GM21528 (cell line): ENCODE measurements around the gene MAPKAPK5.
"Not testable (repeated sequence)": the region's sequence is repeated elsewhere in the genome, so short reads cannot be mapped to it uniquely, and the experiment has no call there.

Experiments
- ATAC-seq: cut with Tn5 transposase; IDR thresholded peaks from one replicate; pipeline ENCODE4 v1.9.1; 2021; ENCODE audit warnings: mild to moderate bottlenecking, moderate library complexity; ENCODE audit not compliant: unreplicated experiment, low FRiP score

The MAPKAPK5 gene

GRCh38 chr12:111841750-111842555, at the start of gene MAPKAPK5:
MAPKAPK5 (plus strand) TSS chr12:111842228; CDS start chr12:111842734, 506 bp downstream.
- ATAC-seq = peak; percentile 77

- no peak for ATAC-seq
Measured at GRCh38 chr12:111792856-111793235, 49.2 kb upstream of the MAPKAPK5 start.

GRCh38 chr12:111798182-111798581, 43.8 kb upstream of the MAPKAPK5 start:
- ATAC-seq = no peak

GRCh38 chr12:111799758-111800157, 42.3 kb upstream of the MAPKAPK5 start:
- ATAC-seq = no peak

- no peak for ATAC-seq
Measured at GRCh38 chr12:111803038-111803626, 38.9 kb upstream of the MAPKAPK5 start.

GRCh38 chr12:111803851-111804250, 38.2 kb upstream of the MAPKAPK5 start:
- no peak for ATAC-seq

- no peak for ATAC-seq
Measured at GRCh38 chr12:111806304-111806703, 35.7 kb upstream of the MAPKAPK5 start.

- ATAC-seq = no peak
Measured at GRCh38 chr12:111807232-111807631, 34.8 kb upstream of the MAPKAPK5 start.

GRCh38 chr12:111812881-111813741, 28.9 kb upstream of the MAPKAPK5 start:
- ATAC-seq = no peak

- no peak for ATAC-seq
Measured at GRCh38 chr12:111816065-111816615, 25.9 kb upstream of the MAPKAPK5 start.

GRCh38 chr12:111816898-111817297, 25.1 kb upstream of the MAPKAPK5 start:
- not testable (repeated sequence) for ATAC-seq

- no peak for ATAC-seq
Measured at GRCh38 chr12:111818340-111818739, 23.7 kb upstream of the MAPKAPK5 start.

GRCh38 chr12:111819191-111820158, 22.6 kb upstream of the MAPKAPK5 start:
- ATAC-seq = no peak

GRCh38 chr12:111820828-111821227, 21.2 kb upstream of the MAPKAPK5 start:
- not testable (repeated sequence) for ATAC-seq

GRCh38 chr12:111822886-111823285, 19.1 kb upstream of the MAPKAPK5 start:
- ATAC-seq = no peak

GRCh38 chr12:111823891-111824290, 18.1 kb upstream of the MAPKAPK5 start:
- ATAC-seq = no peak

- ATAC-seq = not testable (repeated sequence)
Measured at GRCh38 chr12:111824312-111824711, 17.7 kb upstream of the MAPKAPK5 start.

- ATAC-seq = no peak
Measured at GRCh38 chr12:111825509-111825908, 16.5 kb upstream of the MAPKAPK5 start.

- ATAC-seq = no peak
Measured at GRCh38 chr12:111826316-111826715, 15.7 kb upstream of the MAPKAPK5 start.

- ATAC-seq = no peak
Measured at GRCh38 chr12:111826992-111827391, 15.0 kb upstream of the MAPKAPK5 start.
